OCI-LY1 (cell line): Measurements from ENCODE around the gene MCM7.

Experiments
- EZH2 ChIP-seq: fragments of 200-600 bp; sonication (generic), shearing (Covaris generic); IDR thresholded peaks from 2 replicates; pipeline ENCODE4 v1.8.0; 2017; ENCODE audit warnings: borderline replicate concordance, mixed run types, mild to moderate bottlenecking, antibody characterized with exemption, low read length, moderate library complexity, mixed read lengths
- TF ChIP-seq, protein P1 (sequence below): fragments of 200-600 bp; sonication (generic), shearing (Covaris generic); IDR thresholded peaks from 2 replicates; pipeline ENCODE4 v1.5.1; 2017; ENCODE audit warnings: mild to moderate bottlenecking, antibody characterized with exemption, low read length, moderate library complexity, mixed read lengths

DNA sequence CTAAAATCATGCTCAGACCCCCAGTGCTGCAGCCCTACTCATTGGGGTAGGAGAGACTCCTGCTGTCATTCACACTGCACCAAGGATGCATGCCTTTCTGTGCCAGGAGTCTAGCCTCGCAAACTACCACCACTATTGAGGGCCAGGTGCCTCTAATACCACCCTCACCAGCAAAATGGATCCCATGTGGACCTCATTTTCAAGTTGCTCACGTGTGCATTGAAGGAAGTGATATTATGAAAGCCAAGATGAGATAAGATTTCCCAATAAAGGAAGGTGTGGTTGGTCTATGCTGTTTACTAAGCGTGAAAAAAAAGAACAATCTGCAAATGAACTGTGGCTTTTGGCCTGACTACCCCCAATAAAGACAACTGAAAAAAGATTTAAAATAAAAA, 40.4 kb upstream of the MCM7 start:
- TF ChIP-seq, protein P1, sequence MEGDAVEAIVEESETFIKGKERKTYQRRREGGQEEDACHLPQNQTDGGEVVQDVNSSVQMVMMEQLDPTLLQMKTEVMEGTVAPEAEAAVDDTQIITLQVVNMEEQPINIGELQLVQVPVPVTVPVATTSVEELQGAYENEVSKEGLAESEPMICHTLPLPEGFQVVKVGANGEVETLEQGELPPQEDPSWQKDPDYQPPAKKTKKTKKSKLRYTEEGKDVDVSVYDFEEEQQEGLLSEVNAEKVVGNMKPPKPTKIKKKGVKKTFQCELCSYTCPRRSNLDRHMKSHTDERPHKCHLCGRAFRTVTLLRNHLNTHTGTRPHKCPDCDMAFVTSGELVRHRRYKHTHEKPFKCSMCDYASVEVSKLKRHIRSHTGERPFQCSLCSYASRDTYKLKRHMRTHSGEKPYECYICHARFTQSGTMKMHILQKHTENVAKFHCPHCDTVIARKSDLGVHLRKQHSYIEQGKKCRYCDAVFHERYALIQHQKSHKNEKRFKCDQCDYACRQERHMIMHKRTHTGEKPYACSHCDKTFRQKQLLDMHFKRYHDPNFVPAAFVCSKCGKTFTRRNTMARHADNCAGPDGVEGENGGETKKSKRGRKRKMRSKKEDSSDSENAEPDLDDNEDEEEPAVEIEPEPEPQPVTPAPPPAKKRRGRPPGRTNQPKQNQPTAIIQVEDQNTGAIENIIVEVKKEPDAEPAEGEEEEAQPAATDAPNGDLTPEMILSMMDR: no peak
- no peak for TF ChIP-seq EZH2
